Sigmoid colon (tissue), 7 donors: Measurements from ENCODE around the gene FAM76B. TPM values are rescaled to one million over a fixed set of nuclear protein-coding genes. Genes with fewer than 3 reads are reported as not detected.

ENCODE experiments used
- DNase-seq: peaks from one replicate; pipeline ENCODE4 v3.0.0-alpha.2; 2019
- H3K27ac ChIP-seq, 4 donors: fragments of 200-600 bp; sonication (generic); one replicate each; pipeline ENCODE4 v1.5.1; 2016 to 2019; ENCODE audit warnings: mild to moderate bottlenecking in 1 of 4
- H3K27me3 ChIP-seq, 3 donors: fragments of 200-600 bp; sonication (generic); one replicate each; pipeline ENCODE4 v1.5.1; 2019; ENCODE audit warnings: mild to moderate bottlenecking in 1 of 3
- H3K36me3 ChIP-seq, 4 donors: fragments of 200-600 bp; sonication (generic); one replicate each; pipeline ENCODE4 v1.5.1; 2016 to 2019
- H3K4me1 ChIP-seq, 4 donors: fragments of 200-600 bp; sonication (generic); one replicate each; pipeline ENCODE4 v1.5.1; 2017 to 2019
- H3K4me3 ChIP-seq, 4 donors: fragments of 200-600 bp; sonication (generic); one replicate each; pipeline ENCODE4 v1.5.1; 2017 to 2019; ENCODE audit warnings: mild to moderate bottlenecking in 2 of 4, moderate library complexity in 1 of 4
- H3K9me3 ChIP-seq, 4 donors: fragments of 200-600 bp in 3 of 4; sonication (generic) in 3 of 4; one replicate each; pipeline versions ENCODE4 v1.5.1 to v1.6.1; 2013 to 2019
- EP300 ChIP-seq, 4 donors: sonication (generic); formaldehyde crosslinking; IDR thresholded peaks; one replicate each; pipeline ENCODE4 v1.6.1; 2017; ENCODE audit warnings: antibody characterized with exemption in 4 of 4
- POLR2A ChIP-seq, 2 donors: fragments of 450-650 bp; IDR thresholded peaks; one replicate each; pipeline ENCODE4 v1.6.1; 2016; ENCODE audit warnings: antibody characterized with exemption in 2 of 2, mild to moderate bottlenecking in 2 of 2, moderate library complexity in 2 of 2
- POLR2AphosphoS5 ChIP-seq, 4 donors: sonication (generic); formaldehyde crosslinking; IDR thresholded peaks; one replicate each; pipeline ENCODE4 v1.6.1; 2017; ENCODE audit warnings: antibody characterized with exemption in 4 of 4
- WGBS, 2 donors: extraction: QIAGEN DNeasy Blood & Tissue Kit; methylation state at CpG; one replicate each; pipeline ENCODE4 v1.1.7; 2013; 5-methylcytosine and 5-hydroxymethylcytosine counted together
- intact Hi-C: fragments of 100-400 bp; cut with DNase I; formaldehyde crosslinking; loops from one replicate; pipeline ENCODE4 v1.15.1; 2023
- polyA plus RNA-seq, 3 donors: library from polyadenylated mRNA; stranded (reverse); fragments of 200-250 nt; gene quantifications; one replicate each; pipeline ENCODE4 v1.2.3, GENCODE V29; 2013
- total RNA-seq, 4 donors: library from RNA; depleted of rRNA; stranded (reverse); fragments of >200 nt; gene quantifications; one replicate each; pipeline ENCODE4 v1.1.0, GENCODE V29; 2016
- TF ChIP-seq, protein P1 (sequence below), 4 experiments: fragments of 450-650 bp in 3 of 4; fragments of 200-600 bp in 1 of 4; IDR thresholded peaks; one replicate each; pipeline ENCODE4 v1.5.1; 2016 to 2019; ENCODE audit warnings: antibody characterized with exemption in 4 of 4, mild to moderate bottlenecking in 3 of 4, moderate library complexity in 2 of 4
- donor health status: healthy with polysubstance abuse.
- donor health status: Bipolar disorder and iron deficiency.
- donor health status: healthy.

FAM76B gene
- total and polyA plus RNA-seq, 7 donors, result 3.9 to 33.0 (median 19.3) TPM

DNA sequence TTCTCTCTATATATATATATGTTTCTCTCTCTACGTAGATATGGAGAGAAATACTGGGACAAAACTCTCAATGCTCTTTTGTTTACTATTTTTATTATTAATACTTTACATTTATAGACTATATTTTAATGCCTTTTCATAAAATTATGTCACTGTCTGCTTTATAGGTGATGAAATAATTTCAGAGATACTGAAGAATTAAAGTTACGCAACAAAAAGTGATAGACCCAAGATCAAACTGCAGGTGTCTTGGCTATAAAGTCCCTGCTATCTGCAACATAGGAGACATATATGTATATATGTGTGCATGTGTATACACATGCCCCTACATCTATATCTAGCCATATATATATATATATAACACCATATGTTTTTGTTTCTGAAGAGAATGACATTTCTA is 60.8 kb downstream of the FAM76B start:
- TF ChIP-seq POLR2AphosphoS5 (IDR thresholded peaks at IDR 0.05) (no peak), EP300 (IDR thresholded peaks at IDR 0.05) (no peak), POLR2A (IDR thresholded peaks at IDR 0.05) (no peak)
- TF ChIP-seq, protein P1, sequence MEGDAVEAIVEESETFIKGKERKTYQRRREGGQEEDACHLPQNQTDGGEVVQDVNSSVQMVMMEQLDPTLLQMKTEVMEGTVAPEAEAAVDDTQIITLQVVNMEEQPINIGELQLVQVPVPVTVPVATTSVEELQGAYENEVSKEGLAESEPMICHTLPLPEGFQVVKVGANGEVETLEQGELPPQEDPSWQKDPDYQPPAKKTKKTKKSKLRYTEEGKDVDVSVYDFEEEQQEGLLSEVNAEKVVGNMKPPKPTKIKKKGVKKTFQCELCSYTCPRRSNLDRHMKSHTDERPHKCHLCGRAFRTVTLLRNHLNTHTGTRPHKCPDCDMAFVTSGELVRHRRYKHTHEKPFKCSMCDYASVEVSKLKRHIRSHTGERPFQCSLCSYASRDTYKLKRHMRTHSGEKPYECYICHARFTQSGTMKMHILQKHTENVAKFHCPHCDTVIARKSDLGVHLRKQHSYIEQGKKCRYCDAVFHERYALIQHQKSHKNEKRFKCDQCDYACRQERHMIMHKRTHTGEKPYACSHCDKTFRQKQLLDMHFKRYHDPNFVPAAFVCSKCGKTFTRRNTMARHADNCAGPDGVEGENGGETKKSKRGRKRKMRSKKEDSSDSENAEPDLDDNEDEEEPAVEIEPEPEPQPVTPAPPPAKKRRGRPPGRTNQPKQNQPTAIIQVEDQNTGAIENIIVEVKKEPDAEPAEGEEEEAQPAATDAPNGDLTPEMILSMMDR (IDR thresholded peaks at IDR 0.05), result no peak
- H3K9me3 ChIP-seq, result no peaks in the 10 kb centered on the region
- H3K36me3 ChIP-seq, result no peaks in the 10 kb centered on the region
- intact Hi-C loops, result no loop called here
- no peak for DNase-seq
- 98 to 99% methylated on average over 2 of the region's 2 CpGs for WGBS, 2 donors
- H3K27ac ChIP-seq, result no peak overlapping the region
- no peaks in the 10 kb centered on the region for H3K27me3 ChIP-seq
- peaks cover 0 to 13% (median 6%) of the 10 kb centered on the region in 4 donors for H3K4me1 ChIP-seq
- H3K4me3 ChIP-seq, result no peak overlapping the region

DNA sequence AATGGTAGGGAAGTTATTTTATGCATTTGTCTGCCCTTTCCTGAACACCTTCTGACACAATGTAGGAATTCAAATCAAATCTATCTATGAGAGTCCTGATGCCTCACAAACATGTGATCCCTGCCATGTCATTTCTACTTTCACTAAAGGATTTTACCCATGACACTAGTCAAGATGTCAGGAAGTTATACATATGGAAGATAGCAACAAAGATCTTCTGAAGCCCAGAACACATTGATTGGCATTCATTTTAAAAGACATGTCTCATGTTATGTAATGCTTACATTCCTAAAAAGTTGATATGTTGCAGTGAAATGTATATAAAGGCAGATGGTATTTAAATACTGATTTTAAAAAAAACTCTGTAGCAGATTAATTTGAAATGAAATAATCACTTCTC is 61.5 kb downstream of the FAM76B start:
- Histone ChIP-seq H3K27ac (peak overlapping the region in 1 of 4 donors; percentile 54), H3K27me3 (no peaks in the 10 kb centered on the region), H3K4me3 (no peak overlapping the region), H3K4me1 (peaks cover 0 to 18% (median 6%) of the 10 kb centered on the region in 4 donors), H3K9me3 (no peaks in the 10 kb centered on the region), H3K36me3 (no peaks in the 10 kb centered on the region)
- no peak for TF ChIP-seq POLR2AphosphoS5 (IDR thresholded peaks at IDR 0.05)
- TF ChIP-seq, protein P1 (IDR thresholded peaks at IDR 0.05), result no peak
- no peak for TF ChIP-seq POLR2A (IDR thresholded peaks at IDR 0.05)
- TF ChIP-seq EP300 (IDR thresholded peaks at IDR 0.05), result no peak
- no peak for DNase-seq
- intact Hi-C loops, result no loop called here

DNA sequence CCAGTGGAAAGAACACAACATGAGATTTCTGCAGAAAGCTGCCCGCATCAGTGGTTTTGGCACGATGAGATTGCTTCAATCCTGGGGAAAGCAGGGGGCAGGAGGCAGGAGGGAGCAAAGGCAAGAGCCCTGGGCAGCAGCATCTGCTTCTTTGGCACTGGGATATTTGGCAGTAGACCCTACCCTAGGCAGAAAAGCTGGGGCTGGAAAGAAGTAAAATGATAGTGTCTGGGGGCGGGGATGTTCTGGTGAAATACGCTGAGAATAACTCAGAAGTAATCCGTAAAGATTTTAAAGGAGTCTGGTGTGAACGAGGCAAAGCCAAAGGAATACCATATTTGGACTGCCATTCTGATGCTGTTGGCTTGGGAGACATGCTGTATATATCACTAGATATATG is 62.0 kb downstream of the FAM76B start:
- H3K4me3 ChIP-seq, result no peak overlapping the region
- no peak for DNase-seq
- intact Hi-C loops, result no loop called here
- H3K27me3 ChIP-seq, result no peaks in the 10 kb centered on the region
- peak overlapping the region in 1 of 4 donors; percentile 54 for H3K27ac ChIP-seq
- TF ChIP-seq POLR2AphosphoS5 (IDR thresholded peaks at IDR 0.05) (no peak), EP300 (IDR thresholded peaks at IDR 0.05) (no peak), POLR2A (IDR thresholded peaks at IDR 0.05) (no peak)
- TF ChIP-seq, protein P1 (IDR thresholded peaks at IDR 0.05), result no peak
- H3K36me3 ChIP-seq, result no peaks in the 10 kb centered on the region
- WGBS, 2 donors, result 79 to 87% methylated on average over 6 of the region's 6 CpGs
- H3K9me3 ChIP-seq, result no peaks in the 10 kb centered on the region
- H3K4me1 ChIP-seq, result peaks cover 0 to 20% (median 6%) of the 10 kb centered on the region in 4 donors

DNA sequence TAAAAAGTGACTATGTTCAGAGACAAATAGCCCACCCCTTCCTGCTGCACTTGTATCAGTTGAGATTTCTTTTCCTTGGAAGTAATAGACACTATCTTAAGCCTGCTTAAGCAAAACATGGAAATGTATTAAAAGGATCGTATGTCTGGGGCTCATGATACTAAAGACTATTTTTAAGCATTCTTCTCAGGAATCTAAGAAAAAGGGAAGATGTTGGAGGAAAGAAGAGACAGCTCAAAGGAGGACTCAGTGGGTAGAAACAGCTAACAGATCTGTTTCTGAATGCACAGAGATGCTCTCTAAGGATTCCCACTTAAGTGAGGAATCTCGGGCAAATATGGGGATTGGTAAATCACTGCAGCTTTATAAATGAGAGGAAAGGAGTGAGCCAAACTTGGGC is 62.5 kb downstream of the FAM76B start:
- H3K36me3 ChIP-seq, result no peaks in the 10 kb centered on the region
- TF ChIP-seq EP300 (IDR thresholded peaks at IDR 0.05), result no peak
- no peak for TF ChIP-seq POLR2AphosphoS5 (IDR thresholded peaks at IDR 0.05)
- TF ChIP-seq, protein P1 (IDR thresholded peaks at IDR 0.05), result no peak
- TF ChIP-seq POLR2A (IDR thresholded peaks at IDR 0.05), result no peak
- WGBS, 2 donors, result 79 to 82% methylated on average over 2 of the region's 2 CpGs
- H3K27ac ChIP-seq, result peak overlapping the region in 1 of 4 donors; percentile 54
- no peaks in the 10 kb centered on the region for H3K9me3 ChIP-seq
- H3K4me3 ChIP-seq, result no peak overlapping the region
- no peaks in the 10 kb centered on the region for H3K27me3 ChIP-seq
- peaks cover 0 to 20% (median 6%) of the 10 kb centered on the region in 4 donors for H3K4me1 ChIP-seq
- intact Hi-C loops, result no loop called here
- DNase-seq, result no peak

DNA sequence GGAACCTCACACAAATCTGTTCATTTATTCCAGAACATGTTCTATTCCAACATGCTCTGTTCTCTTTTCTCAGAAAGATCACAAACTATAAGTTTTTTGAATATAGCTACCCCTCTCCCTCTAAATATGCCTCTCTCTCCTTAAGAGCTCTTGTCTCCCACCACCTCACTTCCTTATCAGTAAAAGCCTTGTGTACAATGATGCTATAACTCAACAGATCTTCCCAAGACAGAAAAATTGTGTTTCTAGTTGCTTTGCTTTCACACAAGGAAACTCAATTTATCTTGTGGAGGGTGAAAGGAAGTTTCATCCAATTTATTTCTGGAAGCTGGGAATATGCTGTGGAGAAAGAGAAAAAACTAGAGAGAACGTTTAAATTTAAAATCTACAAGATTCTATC is 64.4 kb downstream of the FAM76B start:
- H3K4me1 ChIP-seq, result peaks cover 0 to 20% (median 6%) of the 10 kb centered on the region in 4 donors
- no peak overlapping the region for H3K27ac ChIP-seq
- no peaks in the 10 kb centered on the region for H3K9me3 ChIP-seq
- H3K36me3 ChIP-seq, result no peaks in the 10 kb centered on the region
- intact Hi-C loops, result no loop called here
- 80 to 87% methylated on average over 1 of the region's 1 CpG for WGBS, 2 donors
- no peaks in the 10 kb centered on the region for H3K27me3 ChIP-seq
- TF ChIP-seq, protein P1 (IDR thresholded peaks at IDR 0.05), result no peak
- TF ChIP-seq EP300 (IDR thresholded peaks at IDR 0.05), result no peak
- no peak for TF ChIP-seq POLR2AphosphoS5 (IDR thresholded peaks at IDR 0.05)
- no peak for TF ChIP-seq POLR2A (IDR thresholded peaks at IDR 0.05)
- DNase-seq, result no peak
- H3K4me3 ChIP-seq, result no peak overlapping the region
